Measurements from ENCODE around the gene GLYATL2. TPM values are rescaled to one million over a fixed set of nuclear protein-coding genes. Genes with fewer than 3 reads are reported as not detected.

Gene GLYATL2
- total and polyA plus RNA-seq, 2 of the 8 experiments (the other 6 are each of a cell fraction or from before 2014, with no cell fraction given) = 0.39 to 0.69 TPM

DNA sequence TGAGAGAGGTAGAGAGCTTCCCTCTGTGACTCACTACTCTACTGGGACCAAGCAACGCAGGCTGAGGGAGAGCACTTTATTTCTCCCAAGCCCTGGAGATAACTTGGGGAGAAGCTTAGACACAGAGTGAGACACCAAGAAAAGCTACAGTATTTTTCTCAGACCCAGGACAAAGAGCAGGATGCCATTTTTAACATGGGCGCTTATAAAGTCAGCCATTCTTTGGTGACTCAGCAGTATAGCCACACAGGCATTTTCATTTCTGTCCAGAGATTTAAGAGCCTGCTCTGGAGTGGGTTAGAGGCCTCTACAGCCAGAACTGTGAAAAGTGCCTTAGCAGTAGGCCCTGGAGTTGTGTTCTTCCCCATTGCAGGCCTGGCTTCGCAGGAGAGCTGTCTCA is 57.8 kb downstream of the GLYATL2 start (continued):
- TF ChIP-seq CEBPB (IDR thresholded peaks at IDR 0.05; ENCODE audit: low read depth, low read length) (no peak), TEAD4 (IDR thresholded peaks at IDR 0.05; ENCODE audit: low read depth, low read length) (no peak), GTF2F1 (IDR thresholded peaks at IDR 0.05; ENCODE audit: borderline replicate concordance, low read depth, low read length) (no peak), SAP30 (IDR thresholded peaks at IDR 0.05; ENCODE audit: insufficient read depth, insufficient replicate concordance, low read length) (no peak)
- TF ChIP-seq, protein P1, sequence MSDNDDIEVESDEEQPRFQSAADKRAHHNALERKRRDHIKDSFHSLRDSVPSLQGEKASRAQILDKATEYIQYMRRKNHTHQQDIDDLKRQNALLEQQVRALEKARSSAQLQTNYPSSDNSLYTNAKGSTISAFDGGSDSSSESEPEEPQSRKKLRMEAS (IDR thresholded peaks at IDR 0.05) = no peak
